GM18867 (cell line): Measurements from ENCODE around the gene INHBE.
"Not testable (repeated sequence)": the region's sequence is repeated elsewhere in the genome, so short reads cannot be mapped to it uniquely, and the experiment has no call there.

ENCODE experiments used
- ATAC-seq: cut with Tn5 transposase; IDR thresholded peaks from one replicate; pipeline ENCODE4 v1.9.1; 2021; ENCODE audit warnings: mild to moderate bottlenecking, moderate library complexity; ENCODE audit not compliant: unreplicated experiment

Gene INHBE, protein sequence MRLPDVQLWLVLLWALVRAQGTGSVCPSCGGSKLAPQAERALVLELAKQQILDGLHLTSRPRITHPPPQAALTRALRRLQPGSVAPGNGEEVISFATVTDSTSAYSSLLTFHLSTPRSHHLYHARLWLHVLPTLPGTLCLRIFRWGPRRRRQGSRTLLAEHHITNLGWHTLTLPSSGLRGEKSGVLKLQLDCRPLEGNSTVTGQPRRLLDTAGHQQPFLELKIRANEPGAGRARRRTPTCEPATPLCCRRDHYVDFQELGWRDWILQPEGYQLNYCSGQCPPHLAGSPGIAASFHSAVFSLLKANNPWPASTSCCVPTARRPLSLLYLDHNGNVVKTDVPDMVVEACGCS

DNA sequence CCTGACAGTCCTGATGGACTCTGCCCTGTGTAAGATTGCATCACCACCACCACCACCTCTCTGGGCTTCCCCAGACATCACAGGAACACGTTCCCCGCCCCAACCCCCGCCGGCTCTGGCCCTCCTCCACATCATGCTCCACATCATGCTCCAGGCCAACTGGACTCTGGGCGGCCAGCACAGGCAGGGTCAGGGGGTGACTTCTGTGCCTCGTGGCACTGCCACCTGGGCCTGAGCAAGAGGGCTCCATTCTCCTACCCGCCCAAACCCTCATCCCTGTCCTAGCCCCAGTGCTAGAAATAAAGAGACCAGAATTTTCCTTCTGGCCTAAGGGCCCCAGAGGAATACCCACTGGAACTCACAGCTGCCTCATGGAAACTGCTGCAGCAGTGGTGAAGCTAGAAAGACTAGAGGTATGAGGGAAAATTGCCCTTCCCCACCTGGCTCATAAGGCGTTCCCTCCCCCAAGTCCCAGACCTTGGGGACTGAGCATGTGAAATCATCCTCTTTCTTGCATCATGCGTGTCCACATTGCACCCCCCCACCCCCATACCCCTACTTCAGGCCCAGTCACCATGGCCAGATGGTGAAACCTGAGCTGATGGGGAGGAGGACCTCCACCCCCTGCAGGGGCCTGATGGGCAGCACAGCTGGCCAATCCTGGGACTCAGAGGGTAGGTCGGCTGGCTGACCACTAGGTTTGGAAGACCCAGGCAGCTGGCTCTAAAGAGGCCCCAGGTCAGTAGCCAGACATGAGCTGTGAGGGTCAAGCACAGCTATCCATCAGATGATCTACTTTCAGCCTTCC lies at the start of gene INHBE:
Gene INHBE, plus strand, starts transcription at position 742 of the 808 bp plus-strand sequence. CDS start 230 bp downstream, outside the sequence.
- no peak for ATAC-seq

DNA sequence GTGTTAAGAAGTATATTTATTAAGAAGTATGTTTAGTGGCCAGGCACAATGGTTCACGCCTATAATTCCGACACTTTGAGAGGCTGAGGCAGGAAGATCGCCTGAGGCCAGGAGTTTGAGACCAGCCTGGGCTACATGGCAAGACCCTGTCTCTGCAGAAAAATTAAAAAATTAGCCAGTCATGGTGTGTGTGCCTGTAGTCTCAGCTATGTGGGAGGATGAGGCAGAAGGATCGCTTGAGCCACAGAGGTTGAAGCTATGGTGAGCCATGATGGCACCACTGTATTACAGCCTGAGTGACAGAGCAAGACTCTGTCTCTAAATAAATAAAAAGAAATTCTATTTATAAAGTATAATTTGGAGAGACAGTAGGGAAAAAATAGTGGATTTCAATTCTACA lies 44.6 kb upstream of the INHBE start:
- no peak for ATAC-seq

DNA sequence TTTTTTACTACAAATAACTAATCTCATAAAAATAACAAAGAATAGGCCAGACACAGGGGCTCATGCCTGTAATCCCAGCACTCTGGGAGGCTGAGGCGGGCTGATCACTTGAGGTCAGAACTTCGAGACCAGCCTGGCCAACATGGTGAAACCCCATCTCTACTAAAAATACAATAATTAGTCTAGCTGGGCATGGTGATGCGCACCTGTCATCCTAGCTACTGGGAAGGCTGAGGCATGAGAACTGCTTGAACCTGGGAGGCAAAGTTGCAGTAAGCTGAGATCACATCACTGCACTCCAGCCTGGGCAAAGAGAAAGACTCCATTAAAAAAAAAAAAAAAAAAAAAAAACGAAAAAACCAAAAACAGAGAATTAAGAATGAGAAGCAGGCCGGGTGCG lies 40.9 kb upstream of the INHBE start:
- ATAC-seq = not testable (repeated sequence)

DNA sequence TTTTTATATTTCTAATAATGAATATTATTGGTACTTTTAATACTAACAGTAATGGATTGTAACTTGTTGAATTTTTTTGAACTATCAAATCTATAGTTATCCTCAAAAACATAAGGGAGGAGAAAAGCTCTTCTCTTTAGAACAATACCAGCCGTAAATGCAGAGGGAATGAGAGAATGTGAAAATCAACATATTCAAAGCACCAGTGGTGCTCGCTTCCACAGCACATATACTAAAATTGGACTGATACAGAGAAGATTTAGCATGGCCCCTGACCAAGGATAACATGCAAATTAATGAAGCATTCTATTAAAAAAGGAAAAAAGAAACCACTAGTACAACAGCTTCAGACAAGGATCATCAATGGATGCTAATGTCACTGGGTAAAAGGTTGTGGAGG lies 40.0 kb upstream of the INHBE start:
- ATAC-seq = no peak

DNA sequence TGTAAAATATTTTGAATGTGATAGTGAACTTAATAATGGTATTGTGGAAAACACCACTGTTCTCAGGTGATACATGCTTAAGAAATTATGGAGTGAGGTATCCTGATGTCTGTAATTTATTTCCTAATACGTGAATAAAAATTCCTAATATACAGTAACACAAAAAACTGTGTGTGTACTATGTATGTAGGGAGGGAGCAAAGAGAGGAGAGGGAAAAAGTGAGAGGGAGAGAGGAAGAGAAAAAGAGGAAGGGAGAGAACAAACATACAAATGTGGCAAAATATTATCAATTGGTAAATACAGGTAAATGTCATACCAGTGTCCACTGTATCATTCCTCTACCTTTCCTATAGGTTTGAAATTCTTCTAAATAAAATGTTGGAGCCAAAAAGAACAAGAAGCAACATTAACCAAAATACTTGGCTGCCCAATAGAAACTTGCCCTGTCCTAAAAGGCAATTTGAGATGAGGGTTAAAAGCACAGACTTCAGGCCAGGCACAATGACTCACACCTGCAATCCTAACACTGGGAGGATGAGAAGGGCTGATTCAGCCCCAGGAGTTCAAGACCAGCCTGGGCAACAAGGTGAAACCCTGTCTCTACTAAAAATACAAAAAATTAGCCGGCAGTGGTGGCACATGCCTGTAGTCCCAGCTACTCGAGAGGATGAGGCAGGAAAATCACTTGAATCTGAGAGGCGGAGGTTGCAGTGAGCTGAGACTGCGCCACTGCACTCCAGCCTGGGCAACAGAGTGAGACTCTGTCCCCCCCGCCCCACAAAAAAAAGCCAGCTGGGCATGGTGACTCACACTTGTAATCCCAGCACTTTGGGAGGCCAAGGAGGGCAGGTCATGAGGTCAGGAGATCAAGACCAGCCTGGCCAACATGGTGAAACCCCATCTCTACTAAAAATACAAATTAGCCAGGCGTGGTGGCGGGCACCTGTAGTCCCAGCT lies 38.8 kb upstream of the INHBE start:
- ATAC-seq = no peak

DNA sequence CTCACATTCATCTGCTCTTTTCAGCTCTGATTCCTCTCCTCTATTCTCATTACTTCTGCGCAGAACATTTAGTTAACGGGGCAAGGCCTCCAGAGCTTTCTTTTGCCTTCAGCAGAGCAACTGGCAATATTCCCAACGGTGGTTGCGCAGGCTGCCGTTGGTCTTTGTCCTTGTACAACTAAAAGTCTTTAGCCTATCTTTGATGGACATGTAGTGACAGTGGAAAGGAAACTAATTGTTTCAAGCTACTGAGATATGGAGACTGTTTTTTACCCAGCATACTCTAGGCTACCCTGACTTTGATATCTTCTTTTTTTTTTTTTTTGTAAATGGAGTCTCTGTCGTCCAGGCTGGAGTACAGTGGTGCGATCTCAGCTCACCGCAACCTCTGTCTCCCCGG lies 36.9 kb upstream of the INHBE start:
- ATAC-seq = no peak

DNA sequence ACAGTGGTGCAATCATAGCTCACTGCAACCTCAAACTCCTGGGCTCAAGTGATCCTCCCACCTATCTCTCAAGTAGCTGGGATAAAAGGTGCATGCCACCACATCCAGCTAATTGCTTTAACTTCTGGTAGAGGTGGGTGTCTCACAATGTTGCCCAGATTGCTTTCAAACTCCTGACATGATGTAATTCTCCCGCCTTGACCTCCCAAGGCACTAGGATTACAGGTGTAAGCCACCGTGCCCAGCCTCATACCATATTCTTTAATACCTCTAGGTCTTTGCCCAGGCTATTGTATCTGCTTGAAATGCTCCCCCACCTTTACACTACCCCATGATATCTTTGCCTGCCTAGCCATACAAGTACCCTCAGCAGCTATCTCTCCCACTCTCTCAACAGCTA lies 35.6 kb upstream of the INHBE start:
- no peak for ATAC-seq

DNA sequence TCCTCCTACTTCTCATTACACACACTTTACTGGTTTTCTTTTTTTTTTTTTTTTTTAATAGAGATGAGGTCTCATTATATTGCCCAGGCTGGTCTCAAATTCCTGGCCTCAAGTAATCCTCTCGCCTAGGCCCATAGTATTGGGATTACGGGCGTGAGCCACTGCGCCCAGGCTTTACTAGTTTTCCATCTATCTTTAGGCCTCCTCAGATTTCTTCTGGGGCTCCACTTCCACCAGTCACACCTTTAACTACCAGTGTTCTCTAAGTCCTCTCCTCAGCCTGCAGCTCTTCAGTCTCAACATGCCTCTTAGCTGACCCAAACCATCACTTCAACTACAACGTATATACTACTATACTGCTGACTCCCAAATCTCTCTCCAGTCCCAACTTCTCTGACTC lies 34.6 kb upstream of the INHBE start:
- no peak for ATAC-seq

DNA sequence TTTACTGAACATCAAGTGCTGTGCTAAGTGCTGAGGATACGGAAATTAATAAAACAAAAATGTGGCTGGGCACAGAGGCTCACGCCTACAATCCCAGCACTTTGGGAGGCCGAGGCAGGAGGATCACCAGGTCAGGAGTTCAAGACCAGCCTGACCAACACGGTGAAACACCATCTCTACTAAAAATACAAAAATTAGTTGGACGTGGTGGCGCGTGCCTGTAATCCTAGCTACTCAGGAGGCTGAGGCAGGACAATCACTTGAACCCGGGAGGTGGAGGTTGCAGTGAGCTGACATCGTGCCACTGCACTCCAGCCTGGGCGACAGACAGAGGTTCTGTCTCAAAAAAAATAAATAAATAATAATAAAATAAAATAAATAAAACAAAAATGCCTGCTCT lies 28.2 kb upstream of the INHBE start:
- ATAC-seq = not testable (repeated sequence)

DNA sequence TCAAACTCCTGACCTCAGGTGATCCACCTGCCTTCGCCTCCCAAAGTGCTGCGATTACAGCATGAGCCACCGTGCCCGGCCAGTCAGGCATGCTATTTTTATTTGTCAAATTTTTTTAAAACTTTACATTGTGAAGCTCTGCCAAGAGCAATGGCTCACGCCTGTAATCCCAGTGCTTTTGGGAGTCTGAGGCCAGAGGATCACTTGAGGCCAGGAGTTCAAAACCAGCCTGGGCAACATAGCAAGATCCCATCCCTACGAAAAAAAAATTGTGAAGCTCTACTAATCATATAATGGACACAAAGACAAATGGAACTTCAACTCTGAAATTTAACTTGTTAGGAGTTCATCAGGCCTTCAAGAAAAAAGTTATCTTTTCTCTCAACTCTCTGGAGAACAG lies 26.1 kb upstream of the INHBE start:
- ATAC-seq = no peak

DNA sequence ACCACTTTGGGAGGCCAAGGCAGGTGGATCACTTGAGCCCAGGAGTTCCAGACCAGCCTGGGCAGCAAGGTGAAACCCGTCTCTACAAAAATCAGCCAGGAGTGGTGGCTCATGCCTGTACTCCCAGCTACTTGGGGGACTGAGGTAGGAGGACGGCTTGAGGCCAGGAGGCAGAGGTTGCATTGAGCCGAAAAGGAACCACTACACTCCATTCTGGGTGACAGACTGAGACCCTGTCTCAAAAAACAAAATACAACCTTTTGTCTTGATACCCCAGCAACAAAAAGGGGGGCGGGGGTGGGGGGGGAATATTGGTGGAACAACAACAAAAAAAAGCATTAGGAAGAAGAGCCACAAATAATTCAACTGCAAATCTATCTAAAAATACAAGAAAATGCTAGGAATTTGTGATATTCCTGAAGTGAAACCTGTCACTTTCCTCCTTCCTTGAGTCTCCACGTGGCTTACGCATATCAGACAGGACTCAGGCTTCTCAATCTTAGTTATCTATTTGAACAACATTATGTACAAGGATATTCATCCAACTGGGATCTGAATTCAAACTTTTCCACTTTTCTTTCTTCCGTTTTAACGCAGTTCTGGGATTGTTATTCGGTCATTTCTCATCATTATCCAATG lies 25.5 kb upstream of the INHBE start:
- no peak for ATAC-seq

DNA sequence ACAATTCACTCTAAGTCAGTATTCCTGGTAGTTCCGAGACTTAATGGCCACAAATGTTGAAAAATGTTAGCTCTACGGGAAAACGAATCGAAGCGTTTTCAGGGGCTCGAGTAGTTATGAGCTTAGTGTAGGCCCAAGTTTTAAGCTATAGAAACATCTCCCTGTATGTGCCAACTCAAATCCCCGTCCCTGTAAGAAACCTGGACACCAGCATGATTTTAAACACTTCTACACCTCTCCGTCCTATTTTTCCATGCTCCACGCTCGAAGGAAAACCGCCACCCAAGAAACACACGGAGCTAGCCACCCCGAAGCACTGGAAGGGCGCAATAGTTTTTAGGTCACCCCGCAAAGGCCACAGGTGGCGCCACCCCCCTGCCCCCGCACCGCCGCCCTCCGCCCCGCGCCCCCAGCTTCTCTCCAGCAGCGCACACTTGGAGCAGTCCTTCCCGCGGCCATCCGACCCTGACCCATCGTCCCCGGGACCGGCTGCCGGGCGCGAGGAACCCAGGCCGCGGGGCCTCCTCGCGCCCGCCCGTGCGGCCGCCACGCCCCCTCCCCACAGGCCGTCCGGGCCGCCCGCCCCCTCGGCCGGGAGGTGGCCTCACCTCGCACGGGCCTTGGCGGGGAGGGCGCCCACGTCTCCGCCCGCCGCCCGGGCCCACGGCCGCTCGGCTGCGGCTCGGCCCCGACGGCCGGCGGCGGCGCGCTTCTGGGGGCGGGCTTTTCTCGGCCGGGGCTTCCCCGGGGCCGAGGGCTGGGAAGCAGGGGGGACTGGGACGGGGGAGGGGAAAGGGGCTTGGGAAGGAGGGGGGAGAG lies 24.8 kb upstream of the INHBE start:
- peak; percentile 63 for ATAC-seq

DNA sequence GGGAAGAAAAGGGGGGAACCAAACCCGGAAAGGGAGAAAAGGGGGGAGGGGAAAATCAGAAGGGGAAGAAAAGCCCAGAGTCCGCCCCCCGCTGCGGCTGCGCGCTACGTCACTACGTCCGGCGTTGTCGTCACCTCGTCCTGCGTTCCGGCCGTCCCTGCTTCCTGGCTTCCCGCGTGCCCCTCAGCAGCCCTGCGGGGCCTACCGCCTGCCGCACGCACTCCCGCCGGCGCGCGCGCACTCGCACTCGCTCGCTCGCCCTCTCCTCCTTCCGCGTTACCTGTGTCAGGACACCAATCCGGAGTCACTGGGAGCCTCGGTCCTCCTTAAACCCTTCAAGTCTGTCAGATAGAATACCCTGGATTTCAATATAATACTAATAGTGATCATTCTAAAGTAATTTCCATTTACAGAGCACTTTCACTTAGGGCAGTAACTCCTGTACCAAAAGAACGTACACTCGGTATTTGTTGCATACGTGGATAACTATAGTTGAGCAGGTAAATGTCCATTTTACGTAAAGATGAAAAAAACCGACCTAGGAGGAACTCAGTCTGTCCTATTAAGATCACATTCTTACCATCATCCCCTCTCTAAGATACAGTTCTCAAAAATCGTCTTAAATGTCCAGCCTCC lies 24.1 kb upstream of the INHBE start, which contains the start of gene R3HDM2:
Gene R3HDM2, minus strand, starts transcription at position 113 of the 636 bp plus-strand sequence. CDS start 120,615 bp downstream, outside the sequence.
- ATAC-seq = peak; percentile 93

DNA sequence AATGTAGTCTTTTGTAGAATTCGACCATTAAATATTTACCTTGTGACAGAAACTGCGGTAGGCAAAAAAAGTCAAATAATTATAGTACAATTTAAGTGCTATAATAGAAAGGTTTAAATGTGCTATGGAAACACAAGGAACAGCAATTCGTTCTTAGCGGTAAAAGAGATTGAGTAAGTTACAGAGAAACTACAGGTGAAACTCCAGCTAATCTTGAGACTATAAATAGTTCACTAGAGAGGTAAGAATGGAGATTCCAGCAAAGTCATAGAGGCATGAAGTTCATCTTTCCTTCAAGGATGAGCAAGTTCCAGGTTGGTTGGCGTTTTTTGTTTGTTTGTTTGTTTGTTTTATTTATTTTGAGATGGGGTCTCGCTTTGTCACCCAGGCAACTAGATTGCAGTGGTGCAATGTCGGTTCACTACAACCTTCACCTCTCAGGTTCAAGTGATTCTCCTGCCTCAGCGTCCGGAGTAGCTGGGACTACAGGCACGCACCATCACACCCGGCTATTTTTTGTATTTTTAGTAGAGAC lies 23.4 kb upstream of the INHBE start:
- no peak for ATAC-seq

DNA sequence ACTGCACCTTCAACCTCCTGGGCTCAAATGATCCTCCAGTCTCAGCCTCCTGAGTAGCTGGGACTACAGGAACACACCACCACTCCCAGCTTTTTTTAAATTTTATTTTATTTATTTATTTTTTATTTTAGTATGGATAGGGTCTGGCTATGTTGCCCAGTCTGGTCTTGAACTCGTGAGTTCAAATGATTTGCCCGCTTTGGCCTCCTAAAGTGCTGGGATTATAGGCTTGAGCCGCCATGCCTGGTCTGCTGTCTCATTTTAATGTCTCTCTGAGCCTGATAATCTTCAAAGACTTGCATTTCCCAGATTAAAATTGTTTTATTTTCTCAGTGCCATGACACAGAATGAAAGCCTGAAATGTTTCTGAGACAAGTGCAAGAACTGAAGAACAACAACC lies 21.7 kb upstream of the INHBE start:
- no peak for ATAC-seq

DNA sequence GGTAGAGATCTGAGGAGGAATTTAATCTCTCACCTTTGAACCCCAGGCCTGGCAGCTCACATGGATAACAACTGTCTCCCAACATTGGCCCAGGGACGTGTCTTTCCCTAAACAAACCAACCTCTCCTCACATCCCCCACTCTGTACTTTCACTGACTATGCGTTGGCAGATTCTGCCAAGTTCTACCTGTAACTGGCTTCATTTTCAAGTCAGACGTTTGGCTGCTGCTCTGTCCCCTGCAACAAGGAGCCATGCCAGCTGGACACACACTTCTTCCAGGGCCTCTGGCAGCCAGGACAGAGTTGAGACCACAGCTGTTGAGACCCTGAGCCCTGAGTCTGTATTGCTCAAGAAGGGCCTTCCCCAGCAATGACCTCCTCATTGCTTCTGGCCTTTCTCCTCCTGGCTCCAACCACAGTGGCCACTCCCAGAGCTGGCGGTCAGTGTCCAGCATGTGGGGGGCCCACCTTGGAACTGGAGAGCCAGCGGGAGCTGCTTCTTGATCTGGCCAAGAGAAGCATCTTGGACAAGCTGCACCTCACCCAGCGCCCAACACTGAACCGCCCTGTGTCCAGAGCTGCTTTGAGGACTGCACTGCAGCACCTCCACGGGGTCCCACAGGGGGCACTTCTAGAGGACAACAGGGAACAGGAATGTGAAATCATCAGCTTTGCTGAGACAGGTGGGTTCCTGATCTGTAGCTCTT lies 20.4 kb upstream of the INHBE start, which contains the start of gene INHBC:
Gene INHBC, plus strand, starts transcription at position 268 of the 707 bp plus-strand sequence. Its CDS starts 103 bp downstream, at position 371.
- no peak for ATAC-seq

DNA sequence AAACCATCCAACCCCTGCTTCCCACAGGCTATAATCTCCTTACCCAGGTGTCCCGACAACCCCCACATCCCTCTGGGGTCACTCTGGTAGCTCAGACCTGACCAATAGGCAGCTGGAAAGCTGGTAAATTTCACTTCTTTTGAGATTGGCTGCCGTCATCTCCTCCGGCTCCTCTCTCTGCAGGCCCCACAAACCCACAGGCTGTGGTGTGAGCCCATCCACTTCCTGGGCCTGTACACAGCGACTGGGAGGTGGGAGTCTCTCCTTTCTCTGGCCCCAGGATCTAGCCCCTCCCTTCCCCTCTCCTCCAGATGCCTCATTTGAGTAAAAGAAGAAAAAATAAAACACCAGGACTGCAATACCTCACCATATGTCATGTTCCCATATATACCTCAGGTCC lies 19.8 kb upstream of the INHBE start:
- no peak for ATAC-seq

DNA sequence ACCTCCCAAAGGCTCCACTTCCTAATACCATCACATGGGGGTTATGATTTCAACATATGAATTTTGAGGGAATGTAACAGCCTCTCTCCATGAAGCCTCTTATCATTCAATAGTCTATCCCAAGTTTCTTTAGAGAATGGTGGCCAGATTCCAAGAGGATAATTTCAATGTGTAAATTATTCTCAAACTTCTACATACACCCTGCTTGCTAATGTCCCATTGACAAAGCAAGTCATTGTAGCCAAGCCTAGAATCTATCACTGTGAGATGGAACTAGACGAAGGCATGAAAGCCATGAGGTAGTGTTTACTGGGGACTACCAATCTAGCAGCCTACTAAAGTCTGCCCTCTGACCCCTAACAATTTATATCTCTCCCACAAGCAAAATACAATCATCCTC lies 16.7 kb upstream of the INHBE start:
- no peak for ATAC-seq
